IMR-90 (cell line): ENCODE data around the gene PTPRN2.

Source experiments
- CHD1 ChIP-seq: IDR thresholded peaks from 2 replicates; pipeline ENCODE4 v1.6.1; 2012; ENCODE audit warnings: low read depth, low read length, improper control_type of control experiment
- CTCF ChIP-seq: conservative IDR thresholded peaks from 2 replicates; pipeline ENCODE4 v1.5.1; 2012; ENCODE audit warnings: mild to moderate bottlenecking, low read depth, low read length, improper control_type of control experiment
- POLR2A ChIP-seq: IDR thresholded peaks from 2 replicates; pipeline ENCODE4 v1.6.1; 2012; ENCODE audit warnings: mild to moderate bottlenecking, low read depth, low read length

- TF ChIP-seq POLR2A (no peak), CTCF (no peak), CHD1 (no peak)
Measured at GRCh38 chr7:158274996-158275395, 312.6 kb downstream of the PTPRN2 start.
